ENCODE measurements around the gene GTPBP1. TPM values are rescaled to one million over a fixed set of nuclear protein-coding genes. Genes with fewer than 3 reads are reported as not detected.

The GTPBP1 gene
- total RNA-seq, 2 donors from 2014 or later = 96.8 to 127 TPM

- no peak for DNase-seq
- peaks cover 14% of the 10 kb centered on the region for H3K4me1 Mint-ChIP-seq (ENCODE audit: low read depth)
- H3K27me3 Mint-ChIP-seq (ENCODE audit: low read depth) = no peaks in the 10 kb centered on the region
- no peak for ATAC-seq (replicated peaks in 1 of 2)
- H3K36me3 Mint-ChIP-seq (ENCODE audit: insufficient read depth in 2 of 2) = peaks cover 13 to 23% of the 10 kb centered on the region in 2 donors
- no peak overlapping the region for H3K27ac Mint-ChIP-seq
- H3K9me3 Mint-ChIP-seq = no peaks in the 10 kb centered on the region
- H3K4me3 Mint-ChIP-seq = no peak overlapping the region
Measured at GRCh38 chr22:38720350-38720749, 14.6 kb downstream of the GTPBP1 start.

- ATAC-seq (replicated peaks in 1 of 2) (no peak), DNase-seq (no peak)
- H3K4me3 Mint-ChIP-seq = no peak overlapping the region
- H3K36me3 Mint-ChIP-seq (ENCODE audit: insufficient read depth in 2 of 2) = peaks cover 11 to 21% of the 10 kb centered on the region in 2 donors
- no peak overlapping the region for H3K27ac Mint-ChIP-seq
- H3K4me1 Mint-ChIP-seq (ENCODE audit: low read depth) = peaks cover 11% of the 10 kb centered on the region
- no peaks in the 10 kb centered on the region for H3K9me3 Mint-ChIP-seq
- H3K27me3 Mint-ChIP-seq (ENCODE audit: low read depth) = no peaks in the 10 kb centered on the region
Measured at GRCh38 chr22:38721551-38721950, 15.8 kb downstream of the GTPBP1 start.

DNA sequence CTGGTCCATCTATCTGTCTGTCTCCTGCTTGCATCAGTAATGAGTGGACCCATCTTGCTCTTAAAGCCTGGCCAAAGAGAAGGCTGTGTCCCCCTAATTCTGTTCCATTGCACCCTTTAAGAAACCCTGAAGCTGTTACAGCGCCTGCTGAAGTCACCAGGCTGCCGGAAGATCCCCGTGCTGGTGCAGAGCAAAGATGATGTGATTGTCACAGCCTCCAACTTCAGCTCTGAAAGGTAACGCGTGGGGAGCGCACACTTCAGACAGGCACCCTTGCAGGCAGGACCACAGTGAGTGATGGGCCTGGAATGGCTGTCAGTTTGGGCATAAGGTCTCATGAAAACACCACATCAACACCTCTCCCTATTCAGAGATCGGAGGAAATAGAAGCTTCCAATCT is 18.4 kb downstream of the GTPBP1 start:
- Mint-ChIP-seq H3K36me3 (ENCODE audit: insufficient read depth in 2 of 2) (peaks cover 16 to 21% of the 10 kb centered on the region in 2 donors), H3K27me3 (ENCODE audit: low read depth) (no peaks in the 10 kb centered on the region), H3K27ac (no peak overlapping the region), H3K4me1 (ENCODE audit: low read depth) (peaks cover 6% of the 10 kb centered on the region), H3K4me3 (no peak overlapping the region), H3K9me3 (no peaks in the 10 kb centered on the region)
- no peak for DNase-seq
- ATAC-seq (replicated peaks in 1 of 2) = no peak

- ATAC-seq (replicated peaks in 1 of 2) = peak; percentile 32 to 33
- Mint-ChIP-seq H3K27me3 (ENCODE audit: low read depth) (no peaks in the 10 kb centered on the region), H3K27ac (peak overlapping the region; percentile 39), H3K4me1 (ENCODE audit: low read depth) (peaks cover 7% of the 10 kb centered on the region), H3K9me3 (no peaks in the 10 kb centered on the region), H3K4me3 (no peak overlapping the region), H3K36me3 (ENCODE audit: insufficient read depth in 2 of 2) (peaks cover 16 to 21% of the 10 kb centered on the region in 2 donors)
- DNase-seq = no peak
Measured at GRCh38 chr22:38724926-38725571, 19.3 kb downstream of the GTPBP1 start.

DNA sequence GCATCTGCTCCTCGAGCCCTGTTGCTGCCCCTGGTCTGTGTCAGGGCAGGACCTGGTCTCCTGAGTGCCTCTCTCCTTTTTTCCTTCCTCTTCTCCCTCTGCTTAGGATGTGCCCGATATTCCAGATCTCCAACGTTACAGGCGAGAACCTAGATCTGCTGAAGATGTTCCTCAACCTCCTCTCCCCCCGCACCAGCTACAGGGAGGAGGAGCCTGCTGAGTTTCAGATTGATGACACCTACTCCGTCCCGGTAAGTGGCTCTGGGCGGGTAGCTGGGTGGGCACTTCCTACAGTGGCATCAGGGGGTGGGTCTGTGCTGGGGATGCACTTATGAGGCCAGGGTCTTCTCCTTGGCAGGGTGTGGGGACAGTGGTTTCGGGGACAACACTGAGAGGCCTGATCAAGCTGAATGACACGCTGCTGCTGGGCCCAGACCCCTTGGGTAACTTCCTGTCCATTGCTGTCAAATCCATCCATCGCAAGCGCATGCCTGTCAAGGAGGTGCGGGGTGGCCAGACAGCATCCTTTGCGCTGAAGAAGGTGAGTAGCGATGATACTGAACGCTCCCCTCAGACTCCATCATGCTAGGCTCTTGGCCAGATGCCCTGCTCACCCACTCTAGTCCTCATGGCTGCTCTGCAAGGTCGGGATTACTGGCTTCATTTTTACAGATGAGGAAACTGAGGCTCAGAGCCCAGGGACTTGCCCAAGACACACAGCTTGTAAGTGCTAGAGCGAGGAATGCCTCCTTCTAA is 20.3 kb downstream of the GTPBP1 start:
- DNase-seq = no peak
- ATAC-seq (replicated peaks in 1 of 2) = no peak
- Mint-ChIP-seq H3K4me1 (ENCODE audit: low read depth) (peaks cover 10% of the 10 kb centered on the region), H3K4me3 (no peak overlapping the region), H3K27me3 (ENCODE audit: low read depth) (no peaks in the 10 kb centered on the region), H3K27ac (no peak overlapping the region), H3K36me3 (ENCODE audit: insufficient read depth in 2 of 2) (peaks cover 16 to 24% of the 10 kb centered on the region in 2 donors), H3K9me3 (no peaks in the 10 kb centered on the region)

DNA sequence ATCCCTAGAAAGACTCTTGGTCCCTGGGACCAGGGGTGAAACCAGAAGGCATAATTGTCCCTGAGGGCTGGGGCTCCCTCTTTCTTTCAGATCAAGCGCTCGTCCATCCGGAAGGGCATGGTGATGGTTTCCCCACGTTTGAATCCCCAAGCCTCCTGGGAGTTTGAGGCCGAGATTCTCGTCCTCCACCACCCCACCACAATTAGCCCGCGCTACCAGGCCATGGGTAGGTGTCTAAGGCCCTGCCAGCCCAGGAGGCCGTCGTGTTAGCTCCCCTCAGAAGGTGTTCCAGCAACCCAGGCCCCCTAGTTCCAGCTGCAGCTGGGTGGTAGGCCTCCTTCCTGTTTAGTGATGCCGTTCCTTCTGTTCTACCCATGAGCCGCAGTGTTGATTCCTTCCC is 21.4 kb downstream of the GTPBP1 start:
- Mint-ChIP-seq H3K4me1 (ENCODE audit: low read depth) (peaks cover 4% of the 10 kb centered on the region), H3K27ac (no peak overlapping the region), H3K36me3 (ENCODE audit: insufficient read depth in 2 of 2) (peaks cover 13 to 19% of the 10 kb centered on the region in 2 donors), H3K27me3 (ENCODE audit: low read depth) (no peaks in the 10 kb centered on the region), H3K4me3 (no peak overlapping the region), H3K9me3 (no peaks in the 10 kb centered on the region)
- DNase-seq = no peak
- no peak for ATAC-seq (replicated peaks in 1 of 2)

- Mint-ChIP-seq H3K27ac (no peak overlapping the region), H3K4me1 (ENCODE audit: low read depth) (peaks cover 4% of the 10 kb centered on the region), H3K9me3 (no peaks in the 10 kb centered on the region), H3K4me3 (no peak overlapping the region), H3K36me3 (ENCODE audit: insufficient read depth in 2 of 2) (peaks cover 12 to 17% of the 10 kb centered on the region in 2 donors), H3K27me3 (ENCODE audit: low read depth) (no peaks in the 10 kb centered on the region)
- no peak for DNase-seq
- peak in 1 of 2 donors; percentile 5 for ATAC-seq (replicated peaks in 1 of 2)
Measured at GRCh38 chr22:38727530-38728451, 22.0 kb downstream of the GTPBP1 start.

DNA sequence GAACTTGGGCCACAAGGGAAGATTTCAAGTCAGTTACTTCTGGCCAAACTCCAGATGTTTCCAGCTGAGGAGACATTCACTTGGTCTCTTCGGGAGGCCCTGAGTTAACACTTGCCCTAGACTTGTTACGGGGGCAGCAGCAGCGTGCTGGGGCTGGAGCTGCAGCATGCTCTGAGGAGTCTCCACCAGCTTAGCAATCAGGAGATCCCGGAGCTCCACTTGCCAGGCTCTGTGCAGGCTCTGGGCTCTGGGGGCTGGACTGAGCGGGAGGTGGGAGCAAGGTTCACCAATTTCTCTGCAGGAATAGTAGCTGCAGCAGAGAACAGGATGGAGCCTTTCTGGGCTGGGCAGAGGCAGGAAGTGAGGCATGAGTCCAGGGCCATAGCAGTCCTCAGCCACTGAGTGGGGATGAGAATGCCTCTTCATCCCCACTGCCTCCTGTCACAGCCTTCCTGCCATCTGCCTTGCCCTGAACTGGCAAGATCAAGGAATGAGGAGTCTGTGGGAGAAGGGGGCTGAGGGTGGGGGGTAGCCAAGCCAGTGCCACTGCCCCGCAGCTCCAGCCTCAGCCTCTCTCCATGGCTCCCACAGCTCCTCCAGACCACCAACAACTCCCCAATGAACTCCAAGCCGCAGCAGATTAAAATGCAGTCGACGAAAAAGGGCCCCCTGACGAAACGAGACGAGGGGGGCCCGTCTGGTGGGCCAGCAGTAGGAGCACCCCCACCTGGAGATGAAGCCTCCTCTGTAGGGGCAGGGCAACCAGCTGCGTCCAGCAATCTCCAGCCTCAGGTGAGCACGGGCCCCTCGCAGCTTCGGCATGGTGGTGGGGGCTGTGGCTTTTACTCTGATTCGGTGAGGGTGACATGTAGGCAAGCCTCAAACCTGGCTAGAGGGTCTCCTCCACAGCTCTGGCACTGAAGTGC is 23.4 kb downstream of the GTPBP1 start:
- H3K9me3 Mint-ChIP-seq = no peaks in the 10 kb centered on the region
- peaks cover 11 to 14% of the 10 kb centered on the region in 2 donors for H3K36me3 Mint-ChIP-seq (ENCODE audit: insufficient read depth in 2 of 2)
- H3K27me3 Mint-ChIP-seq (ENCODE audit: low read depth) = no peaks in the 10 kb centered on the region
- H3K4me1 Mint-ChIP-seq (ENCODE audit: low read depth) = peaks cover 9% of the 10 kb centered on the region
- H3K4me3 Mint-ChIP-seq = no peak overlapping the region
- DNase-seq (no peak), ATAC-seq (replicated peaks in 1 of 2) (no peak)
- no peak overlapping the region for H3K27ac Mint-ChIP-seq

DNA sequence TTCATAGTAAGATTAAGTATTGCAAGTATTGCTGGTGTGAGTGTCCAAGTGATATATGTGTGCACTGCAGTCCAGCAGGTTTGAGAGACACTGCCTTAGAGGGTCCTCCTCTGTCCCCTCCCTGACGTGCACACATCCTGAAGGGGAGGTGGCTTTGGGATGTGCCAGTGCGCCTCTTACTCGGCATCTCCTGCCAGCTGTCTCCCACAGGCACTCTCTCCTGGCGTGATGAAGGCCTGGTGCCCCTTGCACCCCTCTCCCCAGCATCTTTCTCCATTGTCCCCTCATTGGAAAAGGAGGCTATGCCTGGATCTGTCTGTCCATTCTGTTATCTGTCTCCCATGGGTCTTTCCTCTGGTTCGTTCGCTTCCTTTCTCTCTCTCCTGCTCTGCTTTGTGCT is 24.2 kb downstream of the GTPBP1 start:
- no peak for ATAC-seq (replicated peaks in 1 of 2)
- no peaks in the 10 kb centered on the region for H3K27me3 Mint-ChIP-seq (ENCODE audit: low read depth)
- no peak for DNase-seq
- no peaks in the 10 kb centered on the region for H3K9me3 Mint-ChIP-seq
- peaks cover 7 to 16% of the 10 kb centered on the region in 2 donors for H3K36me3 Mint-ChIP-seq (ENCODE audit: insufficient read depth in 2 of 2)
- H3K4me1 Mint-ChIP-seq (ENCODE audit: low read depth) = peaks cover 15% of the 10 kb centered on the region
- no peak overlapping the region for H3K4me3 Mint-ChIP-seq
- H3K27ac Mint-ChIP-seq = peak overlapping the region; percentile 6

DNA sequence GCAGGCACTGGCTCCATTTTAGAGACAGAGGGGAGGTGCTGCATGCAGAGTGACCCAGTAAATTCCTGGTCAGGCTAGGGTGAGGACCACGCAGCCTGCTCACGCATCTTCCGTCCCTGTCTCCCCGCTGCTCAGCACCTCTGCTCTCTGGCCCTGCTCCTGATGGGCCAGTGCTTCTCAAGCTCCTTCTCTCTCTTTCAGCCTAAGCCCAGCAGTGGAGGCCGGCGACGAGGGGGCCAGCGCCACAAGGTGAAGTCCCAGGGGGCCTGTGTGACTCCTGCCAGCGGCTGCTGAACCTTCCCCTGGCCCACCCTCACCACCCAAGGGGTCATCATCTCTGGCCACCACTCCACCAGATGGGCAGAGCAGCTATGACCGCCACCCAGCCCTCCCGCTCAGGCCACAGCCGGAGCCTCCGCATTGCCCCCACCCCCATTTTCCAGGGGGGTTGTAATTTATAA is 24.7 kb downstream of the GTPBP1 start:
- DNase-seq (no peak), ATAC-seq (replicated peaks in 1 of 2) (no peak)
- H3K4me3 Mint-ChIP-seq = no peak overlapping the region
- peak overlapping the region; percentile 6 for H3K27ac Mint-ChIP-seq
- no peaks in the 10 kb centered on the region for H3K27me3 Mint-ChIP-seq (ENCODE audit: low read depth)
- H3K9me3 Mint-ChIP-seq = no peaks in the 10 kb centered on the region
- H3K4me1 Mint-ChIP-seq (ENCODE audit: low read depth) = peaks cover 15% of the 10 kb centered on the region
- peaks cover 6 to 11% of the 10 kb centered on the region in 2 donors for H3K36me3 Mint-ChIP-seq (ENCODE audit: insufficient read depth in 2 of 2)

DNA sequence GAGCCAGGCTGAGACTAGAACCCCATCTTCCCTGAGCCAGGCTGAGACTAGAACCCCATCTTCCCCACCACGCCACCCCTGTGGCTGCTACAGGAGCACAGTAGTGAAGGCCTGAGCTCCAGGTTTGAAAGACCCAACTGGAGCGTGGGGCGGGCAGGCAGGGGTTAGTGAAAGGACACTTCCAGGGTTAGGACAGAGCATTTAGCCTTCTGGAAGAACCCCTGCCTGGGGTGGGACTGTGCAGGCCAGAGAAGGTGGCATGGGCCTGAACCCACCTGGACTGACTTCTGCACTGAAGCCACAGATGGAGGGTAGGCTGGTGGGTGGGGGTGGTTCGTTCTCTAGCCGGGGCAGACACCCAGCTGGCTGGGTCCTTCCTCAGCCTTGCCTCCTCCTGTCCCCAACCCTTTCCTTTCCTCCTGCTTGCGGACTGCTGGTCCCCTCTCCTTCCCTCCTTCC is 26.0 kb downstream of the GTPBP1 start:
- Mint-ChIP-seq H3K9me3 (no peaks in the 10 kb centered on the region), H3K36me3 (ENCODE audit: insufficient read depth in 2 of 2) (peaks cover 6 to 9% of the 10 kb centered on the region in 2 donors), H3K27ac (peak overlapping the region; percentile 41), H3K4me3 (no peak overlapping the region), H3K27me3 (ENCODE audit: low read depth) (no peaks in the 10 kb centered on the region), H3K4me1 (ENCODE audit: low read depth) (peaks cover 16% of the 10 kb centered on the region)
- DNase-seq (no peak), ATAC-seq (replicated peaks in 1 of 2) (no peak)

DNA sequence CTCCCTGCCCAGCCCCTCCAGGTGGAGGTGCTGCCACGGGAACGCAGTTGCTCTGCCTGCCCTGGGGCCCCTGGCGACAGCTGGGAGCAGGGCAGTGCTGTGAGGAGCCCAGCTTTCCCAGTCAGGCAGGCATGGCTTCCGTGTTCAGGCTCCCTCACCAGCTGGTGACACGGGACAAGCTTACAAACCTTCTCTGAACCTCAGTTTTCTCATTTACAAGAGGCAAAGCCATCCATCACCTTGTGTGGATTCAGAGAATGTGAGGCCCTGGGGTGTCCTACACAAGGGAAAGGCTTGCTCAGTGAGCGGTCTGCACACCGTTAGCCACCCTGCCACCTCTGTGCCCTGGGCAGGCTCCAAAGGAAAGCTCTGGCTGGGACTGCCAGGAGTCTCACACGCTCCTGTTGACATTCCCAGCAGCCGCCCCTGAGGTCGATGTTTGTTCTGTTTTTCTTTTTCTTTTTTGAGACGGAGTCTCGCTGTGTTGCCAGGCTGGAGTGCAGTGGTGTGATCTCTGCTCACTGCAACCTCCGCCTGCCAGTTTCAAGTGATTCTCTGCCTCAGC is 26.6 kb downstream of the GTPBP1 start:
- no peak overlapping the region for H3K4me3 Mint-ChIP-seq
- peak overlapping the region; percentile 41 for H3K27ac Mint-ChIP-seq
- H3K9me3 Mint-ChIP-seq = no peaks in the 10 kb centered on the region
- no peak for ATAC-seq (replicated peaks in 1 of 2)
- peaks cover 7 to 11% of the 10 kb centered on the region in 2 donors for H3K36me3 Mint-ChIP-seq (ENCODE audit: insufficient read depth in 2 of 2)
- no peaks in the 10 kb centered on the region for H3K27me3 Mint-ChIP-seq (ENCODE audit: low read depth)
- peaks cover 22% of the 10 kb centered on the region for H3K4me1 Mint-ChIP-seq (ENCODE audit: low read depth)
- DNase-seq = no peak

All from activated T-cell treated with anti-CD3 and anti-CD28 coated beads, Interleukin-2, amount 50 U/mL, for 72 hours (primary cell).